B cell (primary cell): ENCODE data around the gene FYN. TPM values are rescaled to one million over a fixed set of nuclear protein-coding genes. Genes with fewer than 3 reads are reported as not detected.

Experiments
- ATAC-seq: fragments of 200-7000 bp; cut with Tn5 transposase; one replicate; pipeline ENCODE4 v1.10.0; 2021; ENCODE audit warnings: low read depth, mild to moderate bottlenecking, moderate number of reproducible peaks, moderate library complexity
- CTCF ChIA-PET: fragments of 350-600 bp; sonication (Branson Sonifier 250); formaldehyde crosslinking; loops from one replicate; lab custom pipeline; 2021; ENCODE audit warnings: antibody characterized with exemption, inconsistent platforms; lab: Charles Lee
- POLR2A ChIA-PET: fragments of 350-600 bp; sonication (Branson Sonifier 250); formaldehyde crosslinking; loops from one replicate; lab custom pipeline; 2021; ENCODE audit warnings: antibody characterized with exemption; lab: Charles Lee
- DNase-seq: peaks from one replicate; pipeline ENCODE4 v3.0.0; 2013
- H2AFZ ChIP-seq: 2 replicates; pipeline ENCODE4 v1.6.1; 2012; ENCODE audit warnings: mild to moderate bottlenecking, low read depth, low read length; ENCODE audit not compliant: insufficient read depth, poor library complexity, severe bottlenecking
- H3K27ac ChIP-seq, 2 donors: 1 replicate in 1 of 2; 2 replicates in 1 of 2; pipeline ENCODE4 v1.5.1; 2012 to 2013; ENCODE audit warnings: low read length in 2 of 2, mild to moderate bottlenecking in 2 of 2, moderate library complexity in 1 of 2
- H3K27me3 ChIP-seq, 4 experiments: fragments of 200-600 bp in 1 of 4; sonication (generic) in 1 of 4; replicated peaks in 1 of 4; 1 replicate in 2 of 4; 2 replicates in 2 of 4; pipeline versions ENCODE4 v1.6.1 to v1.7.0; 2013 to 2016; ENCODE audit warnings: low read length in 3 of 4, mild to moderate bottlenecking in 2 of 4, mixed read lengths in 1 of 4, moderate library complexity in 1 of 4; ENCODE audit not compliant: insufficient read depth in 4 of 4, control insufficient read depth in 3 of 4; ENCODE audit errors: control extremely low read depth in 1 of 4
- H3K36me3 ChIP-seq, 2 experiments: replicated peaks in 1 of 2; 1 replicate in 1 of 2; 2 replicates in 1 of 2; pipeline versions ENCODE4 v1.6.1 to v1.7.1; 2013; ENCODE audit warnings: low read length in 1 of 2; ENCODE audit not compliant: insufficient read depth in 2 of 2, control insufficient read depth in 1 of 2; ENCODE audit errors: control extremely low read depth in 1 of 2, extremely low read depth in 1 of 2
- H3K4me1 ChIP-seq, 2 donors: fragments of 200-600 bp in 1 of 2; sonication (generic) in 1 of 2; 1 replicate in 1 of 2; 2 replicates in 1 of 2; pipeline versions ENCODE4 v1.5.1 to v1.6.1; 2013 to 2017; ENCODE audit warnings: low read length in 2 of 2; ENCODE audit not compliant: control insufficient read depth in 2 of 2, insufficient read depth in 2 of 2
- H3K4me2 ChIP-seq: replicated peaks from 2 replicates; pipeline ENCODE3; 2012; ENCODE audit warnings: mild to moderate bottlenecking, low read depth, low read length; ENCODE audit not compliant: poor library complexity, severe bottlenecking
- H3K4me3 ChIP-seq, 5 experiments: fragments of 200-600 bp in 1 of 5; sonication (generic) in 1 of 5; 1 replicate in 3 of 5; 2 replicates in 2 of 5; pipeline versions ENCODE4 v1.5.1 to v1.7.0; 2011 to 2016; ENCODE audit warnings: low read length in 4 of 5, mild to moderate bottlenecking in 4 of 5, low read depth in 2 of 5, control low read depth in 1 of 5, moderate library complexity in 1 of 5; ENCODE audit not compliant: insufficient read depth in 1 of 5; ENCODE audit errors: control extremely low read depth in 1 of 5, extremely low read depth in 1 of 5
- H3K79me2 ChIP-seq: fragments of 200-600 bp; sonication (generic); one replicate; pipeline ENCODE4 v1.6.0; 2016; ENCODE audit warnings: low read length; ENCODE audit not compliant: control insufficient read depth, insufficient read depth
- H3K9ac ChIP-seq: fragments of 200-600 bp; sonication (generic); 2 replicates; pipeline ENCODE4 v1.6.1; 2017; ENCODE audit warnings: mild to moderate bottlenecking, low read length, moderate library complexity
- H3K9me3 ChIP-seq, 3 donors: one replicate each; pipeline versions ENCODE4 v1.6.1 to v1.7.1; 2013; ENCODE audit warnings: low read length in 2 of 3; ENCODE audit not compliant: control insufficient read depth in 2 of 3, insufficient read depth in 1 of 3; ENCODE audit errors: control extremely low read depth in 1 of 3
- H4K20me1 ChIP-seq: 2 replicates; pipeline ENCODE4 v1.6.0; 2012; ENCODE audit warnings: mild to moderate bottlenecking, low read length; ENCODE audit not compliant: insufficient read depth, control insufficient read depth, poor library complexity, severe bottlenecking
- H3K27ac Mint-ChIP-seq: one replicate; pipeline ENCODE4 v1.8.0; 2021; ENCODE audit warnings: mixed read lengths
- H3K27me3 Mint-ChIP-seq: one replicate; pipeline ENCODE4 v1.8.0; 2021; ENCODE audit warnings: mixed read lengths
- H3K4me1 Mint-ChIP-seq: one replicate; pipeline ENCODE4 v1.8.0; 2021; ENCODE audit warnings: mixed read lengths
- H3K4me3 Mint-ChIP-seq: one replicate; pipeline ENCODE4 v1.8.0; 2021; ENCODE audit warnings: mixed read lengths
- H3K9me3 Mint-ChIP-seq: one replicate; pipeline ENCODE4 v1.8.0; 2022; ENCODE audit warnings: mixed read lengths; ENCODE audit not compliant: insufficient read depth
- CTCF ChIP-seq: fragments of 200-600 bp; IDR thresholded peaks from one replicate; pipeline ENCODE4 v1.8.0; 2022; ENCODE audit warnings: antibody characterized with exemption, mild to moderate bottlenecking
- EZH2 ChIP-seq: IDR thresholded peaks from 2 replicates; pipeline ENCODE4 v1.6.1; 2012; ENCODE audit warnings: borderline replicate concordance, low read depth, mild to moderate bottlenecking, moderate library complexity, low read length; ENCODE audit not compliant: insufficient read depth, poor library complexity, severe bottlenecking
- WGBS: methylation state at CpG from one replicate; pipeline ENCODE4 v1.1.5; 2013; ENCODE audit warnings: missing lambda C conversion rate; ENCODE audit not compliant: insufficient coverage; 5-methylcytosine and 5-hydroxymethylcytosine counted together
- intact Hi-C: fragments of 100-400 bp; cut with micrococcal nuclease; formaldehyde crosslinking; loops from one replicate; pipeline ENCODE4 v1.10.0; 2022
- polyA plus RNA-seq: library from polyadenylated mRNA; depleted of rRNA; stranded (reverse); fragments of >200 nt; gene quantifications from 2 replicates; pipeline ENCODE4 v1.2.3, GENCODE V29; 2012
- total RNA-seq, 2 donors: library from RNA; stranded (reverse); fragments of 120-200 nt in 1 of 2; gene quantifications; 1 replicate in 1 of 2; 2 replicates in 1 of 2; pipeline versions ENCODE4 v1.2.3 to v1.2.4, GENCODE V29; 2013 to 2022

The FYN gene
- total and polyA plus RNA-seq, 2 donors (not counting 1 experiment from before 2014, with no cell fraction given): 54.1 to 94.0 TPM

- Histone ChIP-seq H3K27ac (no peak overlapping the region), H3K4me2 (no peak overlapping the region), H3K79me2 (no peaks in the 10 kb centered on the region), H3K9ac (no peak overlapping the region), H3K4me1 (no peaks in the 10 kb centered on the region), H4K20me1 (no peaks in the 10 kb centered on the region), H3K9me3 (peaks cover 0 to 13% (median 0%) of the 10 kb centered on the region in 3 donors), H3K27me3 (peaks cover 0 to 13% (median 0%) of the 10 kb centered on the region in 4 experiments), H2AFZ (no peak overlapping the region), H3K36me3 (no peaks in the 10 kb centered on the region), H3K4me3 (no peak overlapping the region)
- no peaks in the 10 kb centered on the region for H3K4me1 Mint-ChIP-seq
- ChIA-PET POLR2A (no interaction called here), CTCF (no interaction called here)
- no peak for DNase-seq
- TF ChIP-seq CTCF (no peak), EZH2 (no peak)
- 96% methylated on average over 10 of the region's 12 CpGs for WGBS
- no peak overlapping the region for H3K4me3 Mint-ChIP-seq
- no peaks in the 10 kb centered on the region for H3K9me3 Mint-ChIP-seq
- intact Hi-C loops: no loop called here
- no peak overlapping the region for H3K27ac Mint-ChIP-seq
- peaks cover 21% of the 10 kb centered on the region for H3K27me3 Mint-ChIP-seq
- no peak for ATAC-seq
These were observed 257.2 kb downstream of the FYN start for GRCh38 chr6:111615916-111616612.

- no peaks in the 10 kb centered on the region for H3K4me1 ChIP-seq
- H3K79me2 ChIP-seq: no peaks in the 10 kb centered on the region
- no peak overlapping the region for H3K9ac ChIP-seq
- no peak overlapping the region for H3K27ac ChIP-seq
- intact Hi-C loops: no loop called here
- ChIA-PET POLR2A (no interaction called here), CTCF (no interaction called here)
- WGBS: 75% methylated on average over 11 of the region's 12 CpGs
- Mint-ChIP-seq H3K27ac (no peak overlapping the region), H3K27me3 (peaks cover 13% of the 10 kb centered on the region), H3K4me3 (no peak overlapping the region), H3K4me1 (no peaks in the 10 kb centered on the region), H3K9me3 (no peaks in the 10 kb centered on the region)
- no peak for ATAC-seq
- no peak overlapping the region for H2AFZ ChIP-seq
- H3K27me3 ChIP-seq: peaks cover 0 to 13% (median 0%) of the 10 kb centered on the region in 4 experiments
- H3K4me3 ChIP-seq: no peak overlapping the region
- no peak for DNase-seq
- no peak overlapping the region for H3K4me2 ChIP-seq
- peaks cover 0 to 11% (median 0%) of the 10 kb centered on the region in 3 donors for H3K9me3 ChIP-seq
- TF ChIP-seq CTCF: no peak
- TF ChIP-seq EZH2: no peak
- H3K36me3 ChIP-seq: no peaks in the 10 kb centered on the region
- H4K20me1 ChIP-seq: no peaks in the 10 kb centered on the region
These were observed 258.2 kb downstream of the FYN start for GRCh38 chr6:111614833-111615582.
